Astrocyte of the cerebellum (primary cell): Measurements from ENCODE around the gene RP2.

Experiments
- DNase-seq: peaks from one replicate; pipeline ENCODE4 v3.0.0-alpha.2; 2011; ENCODE audit warnings: low read depth
- H3K4me3 ChIP-seq: 2 replicates; pipeline ENCODE4 v1.5.1; 2011; ENCODE audit warnings: mild to moderate bottlenecking, low read depth, low read length, moderate library complexity
- CTCF ChIP-seq: IDR thresholded peaks from 2 replicates; pipeline ENCODE4 v1.5.1; 2012; ENCODE audit warnings: low read length, low read depth, moderate library complexity, mild to moderate bottlenecking; ENCODE audit errors: missing control alignments
- in situ Hi-C: cut with HindIII; loops from 2 replicates; pipeline ENCODE4 v1.10.0; 2017; ENCODE audit warnings: low sequenced_read_pairs

Gene RP2

GRCh38 chrX:46860557-46860956 is 23.7 kb downstream of the RP2 start:
- no peak for TF ChIP-seq CTCF
- no peak overlapping the region for H3K4me3 ChIP-seq
- in situ Hi-C loops, result no loop called here
- no peak for DNase-seq

GRCh38 chrX:46863072-46863471 is 26.2 kb downstream of the RP2 start:
- H3K4me3 ChIP-seq, result no peak overlapping the region
- no peak for TF ChIP-seq CTCF
- DNase-seq, result no peak
- in situ Hi-C loops, result no loop called here

GRCh38 chrX:46864606-46865005 is 27.8 kb downstream of the RP2 start:
- no peak overlapping the region for H3K4me3 ChIP-seq
- DNase-seq, result no peak
- no peak for TF ChIP-seq CTCF
- in situ Hi-C loops, result no loop called here

GRCh38 chrX:46865281-46865680 is 28.4 kb downstream of the RP2 start:
- in situ Hi-C loops, result no loop called here
- H3K4me3 ChIP-seq, result no peak overlapping the region
- no peak for TF ChIP-seq CTCF
- peak; percentile 20 for DNase-seq

- no peak for DNase-seq
- in situ Hi-C loops, result no loop called here
- TF ChIP-seq CTCF, result no peak
- no peak overlapping the region for H3K4me3 ChIP-seq
Observed at GRCh38 chrX:46866726-46867125, 29.9 kb downstream of the RP2 start.

- no peak overlapping the region for H3K4me3 ChIP-seq
- DNase-seq, result no peak
- no peak for TF ChIP-seq CTCF
- in situ Hi-C loops, result no loop called here
Observed at GRCh38 chrX:46873746-46874145, 36.9 kb downstream of the RP2 start.

GRCh38 chrX:46876901-46877300 is 40.1 kb downstream of the RP2 start:
- no peak overlapping the region for H3K4me3 ChIP-seq
- DNase-seq, result no peak
- TF ChIP-seq CTCF, result no peak
- in situ Hi-C loops, result no loop called here
